LNCAP (cell line): Measurements from ENCODE around the gene SUMO3.

Source experiments
- TF ChIP-seq, protein P1 (sequence below): fragments of 450-650 bp; IDR thresholded peaks from 2 replicates; pipeline ENCODE4 v1.5.1; 2017; ENCODE audit warnings: mild to moderate bottlenecking

SUMO3 gene

GRCh38 chr21:44837537-44837936 is 19.7 kb upstream of the SUMO3 start:
- TF ChIP-seq, protein P1, sequence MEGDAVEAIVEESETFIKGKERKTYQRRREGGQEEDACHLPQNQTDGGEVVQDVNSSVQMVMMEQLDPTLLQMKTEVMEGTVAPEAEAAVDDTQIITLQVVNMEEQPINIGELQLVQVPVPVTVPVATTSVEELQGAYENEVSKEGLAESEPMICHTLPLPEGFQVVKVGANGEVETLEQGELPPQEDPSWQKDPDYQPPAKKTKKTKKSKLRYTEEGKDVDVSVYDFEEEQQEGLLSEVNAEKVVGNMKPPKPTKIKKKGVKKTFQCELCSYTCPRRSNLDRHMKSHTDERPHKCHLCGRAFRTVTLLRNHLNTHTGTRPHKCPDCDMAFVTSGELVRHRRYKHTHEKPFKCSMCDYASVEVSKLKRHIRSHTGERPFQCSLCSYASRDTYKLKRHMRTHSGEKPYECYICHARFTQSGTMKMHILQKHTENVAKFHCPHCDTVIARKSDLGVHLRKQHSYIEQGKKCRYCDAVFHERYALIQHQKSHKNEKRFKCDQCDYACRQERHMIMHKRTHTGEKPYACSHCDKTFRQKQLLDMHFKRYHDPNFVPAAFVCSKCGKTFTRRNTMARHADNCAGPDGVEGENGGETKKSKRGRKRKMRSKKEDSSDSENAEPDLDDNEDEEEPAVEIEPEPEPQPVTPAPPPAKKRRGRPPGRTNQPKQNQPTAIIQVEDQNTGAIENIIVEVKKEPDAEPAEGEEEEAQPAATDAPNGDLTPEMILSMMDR = no peak

DNA sequence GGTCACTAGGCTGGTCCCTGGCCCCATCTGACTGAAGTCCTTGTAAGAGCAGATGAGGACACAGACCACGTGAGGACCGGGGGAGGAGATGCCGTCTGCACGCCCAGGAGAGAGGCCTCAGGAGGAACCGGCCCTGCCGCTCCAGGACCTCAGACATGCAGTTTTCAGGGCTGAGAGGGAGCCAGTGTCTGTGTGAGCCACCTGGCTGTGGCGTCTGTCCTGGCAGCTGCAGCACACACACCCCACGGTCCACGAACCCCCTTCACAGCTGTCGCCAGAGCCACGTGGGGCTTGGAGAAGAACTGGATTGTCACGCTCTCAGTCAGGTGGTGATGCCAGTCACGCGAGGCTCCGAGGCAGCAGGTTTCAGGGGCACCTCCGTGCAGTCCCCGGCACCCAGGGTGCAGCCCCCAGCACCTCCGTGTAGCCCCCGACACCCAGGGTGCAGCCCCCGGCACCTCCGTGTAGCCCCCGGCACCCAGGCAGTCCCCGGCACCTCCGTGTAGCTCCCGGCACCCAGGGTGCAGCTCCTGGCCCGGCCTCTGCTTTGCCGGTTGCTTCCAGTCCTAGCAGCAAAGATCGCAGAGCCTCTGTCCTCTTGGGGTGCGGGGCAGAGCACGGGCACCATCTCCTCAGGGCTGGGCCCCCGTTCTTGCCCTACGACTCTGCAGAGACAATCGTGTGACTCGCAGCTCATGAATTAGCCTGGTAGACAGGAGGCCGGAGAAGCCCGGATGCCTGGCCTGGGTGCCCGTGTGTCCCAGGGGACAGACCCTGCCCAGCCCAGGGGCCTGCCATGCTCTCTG is 19.0 kb upstream of the SUMO3 start:
- TF ChIP-seq, protein P1 = no peak

GRCh38 chr21:44836349-44836665 is 18.4 kb upstream of the SUMO3 start:
- TF ChIP-seq, protein P1 = no peak

GRCh38 chr21:44835647-44835973 is 17.7 kb upstream of the SUMO3 start:
- TF ChIP-seq, protein P1 = no peak

- TF ChIP-seq, protein P1 = no peak
Observed at GRCh38 chr21:44834951-44835646, 17.2 kb upstream of the SUMO3 start.

DNA sequence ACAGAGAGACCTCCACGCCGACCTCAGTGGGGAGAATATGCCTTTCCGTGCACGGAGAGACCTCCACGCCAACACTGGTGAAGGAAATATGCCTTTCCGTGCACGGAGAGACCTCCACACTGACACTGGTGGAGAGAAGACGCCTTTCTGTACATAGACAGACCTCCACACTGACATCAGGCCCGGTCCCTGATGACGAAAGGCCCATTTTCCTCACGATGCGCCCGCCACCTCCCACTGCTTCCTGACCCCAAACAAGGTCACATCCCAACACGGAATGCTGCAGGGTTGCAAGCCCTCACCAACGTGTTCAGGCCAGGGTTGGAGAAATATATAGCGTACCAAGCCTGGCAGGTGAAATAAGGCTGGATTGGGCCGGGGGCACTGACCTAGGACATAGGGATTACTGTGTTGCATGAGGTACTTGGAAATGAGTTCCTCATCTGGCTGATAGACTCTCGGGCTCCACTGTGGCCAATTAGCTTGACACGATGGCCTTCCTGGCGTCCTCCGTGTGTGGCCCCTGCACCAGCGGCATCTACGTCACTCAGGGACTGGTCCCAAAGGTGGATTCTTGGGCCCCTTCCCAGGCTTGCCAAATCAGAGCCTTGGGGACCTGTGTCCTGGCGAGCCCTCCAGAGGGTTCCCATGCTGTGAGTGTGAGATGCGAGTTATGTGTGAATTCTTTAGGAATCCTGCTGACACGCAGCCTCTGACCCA is 16.5 kb upstream of the SUMO3 start:
- TF ChIP-seq, protein P1 = no peak

DNA sequence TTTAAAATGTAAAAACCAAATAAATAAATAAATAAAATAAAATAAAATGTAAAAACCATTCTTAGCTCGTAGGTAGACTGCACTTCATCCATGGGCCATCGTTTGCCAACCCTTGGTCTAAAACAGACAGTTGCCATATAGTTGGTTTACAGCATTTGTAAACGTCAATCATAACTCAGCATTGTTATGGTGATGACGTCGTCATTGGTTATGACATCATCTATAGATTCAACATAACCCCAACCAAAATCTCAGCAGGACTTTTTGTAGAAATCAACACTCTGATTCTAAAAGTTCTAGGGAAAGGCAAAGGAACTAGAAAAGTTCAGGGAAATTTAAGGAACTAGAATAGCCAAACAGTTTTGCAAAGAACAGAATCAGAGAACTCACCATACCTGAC is 15.8 kb upstream of the SUMO3 start:
- TF ChIP-seq, protein P1 = no peak
